Erythroblast (primary cell): Measurements from ENCODE around the gene HTR3E.

Experiments used
- GATA1 ChIP-seq: IDR thresholded peaks from 2 replicates; pipeline ENCODE4 v1.6.1; 2011; ENCODE audit warnings: low read depth, mild to moderate bottlenecking, control low read depth, low read length, moderate library complexity
- POLR2A ChIP-seq: IDR thresholded peaks from 2 replicates; pipeline ENCODE4 v1.6.1; 2011; ENCODE audit warnings: mild to moderate bottlenecking, low read length

- TF ChIP-seq POLR2A = no peak
- no peak for TF ChIP-seq GATA1
Observed at GRCh38 chr3:184144505-184144904, 47.6 kb downstream of the HTR3E start.
